WI38 (cell line): Measurements from ENCODE around the gene WNT4.

ENCODE experiments used
- H3K4me3 ChIP-seq: 2 replicates; pipeline ENCODE4 v1.5.1; 2011; ENCODE audit warnings: low read depth, mild to moderate bottlenecking, control low read depth, low read length
- CTCF ChIP-seq: IDR thresholded peaks from 2 replicates; pipeline ENCODE4 v1.5.1; 2012; ENCODE audit warnings: low read depth, mild to moderate bottlenecking, control low read depth, low read length

The WNT4 gene

GRCh38 chr1:22110016-22110415 lies 32.9 kb downstream of the WNT4 start:
- no peak overlapping the region for H3K4me3 ChIP-seq
- no peak for TF ChIP-seq CTCF

- H3K4me3 ChIP-seq, result no peak overlapping the region
Measured at GRCh38 chr1:22108339-22109105, 34.4 kb downstream of the WNT4 start.

GRCh38 chr1:22107126-22107525 lies 35.8 kb downstream of the WNT4 start:
- H3K4me3 ChIP-seq, result no peak overlapping the region
- no peak for TF ChIP-seq CTCF

More at GRCh38 chr1:22108339-22109105, 34.4 kb downstream of the WNT4 start:
- no peak for TF ChIP-seq CTCF

- peak; percentile 87 for TF ChIP-seq CTCF
- H3K4me3 ChIP-seq, result no peak overlapping the region
Measured at GRCh38 chr1:22105611-22106207, 37.2 kb downstream of the WNT4 start.

- TF ChIP-seq CTCF, result no peak
Measured at GRCh38 chr1:22104865-22105437, 37.9 kb downstream of the WNT4 start.

GRCh38 chr1:22104094-22104493 lies 38.8 kb downstream of the WNT4 start:
- TF ChIP-seq CTCF, result no peak
- no peak overlapping the region for H3K4me3 ChIP-seq

More at GRCh38 chr1:22104865-22105437, 37.9 kb downstream of the WNT4 start:
- H3K4me3 ChIP-seq, result no peak overlapping the region

GRCh38 chr1:22102746-22103145 lies 40.2 kb downstream of the WNT4 start:
- no peak for TF ChIP-seq CTCF
- no peak overlapping the region for H3K4me3 ChIP-seq
